HEK293 (cell line): ENCODE data around the gene PRPSAP2.

Experiments
- BCL6B ChIP-seq: fragments of 450-650 bp; formaldehyde crosslinking; IDR thresholded peaks from 2 replicates; pipeline ENCODE4 v1.5.1; 2017; ENCODE audit warnings: missing biosample characterization, missing genetic modification characterization
- GFI1B ChIP-seq: fragments of 450-650 bp; formaldehyde crosslinking; IDR thresholded peaks from 2 replicates; pipeline ENCODE4 v1.5.1; 2016; ENCODE audit warnings: missing biosample characterization, missing genetic modification characterization
- KLF1 ChIP-seq: fragments of 450-650 bp; formaldehyde crosslinking; IDR thresholded peaks from 2 replicates; pipeline ENCODE4 v1.5.1; 2016; ENCODE audit warnings: missing biosample characterization, missing genetic modification characterization
- OVOL3 ChIP-seq: fragments of 450-650 bp; formaldehyde crosslinking; IDR thresholded peaks from 2 replicates; pipeline ENCODE4 v1.5.1; 2016; ENCODE audit warnings: missing biosample characterization, missing genetic modification characterization
- SCRT2 ChIP-seq: fragments of 450-650 bp; formaldehyde crosslinking; IDR thresholded peaks from 2 replicates; pipeline ENCODE4 v1.5.1; 2016; ENCODE audit warnings: missing biosample characterization, missing genetic modification characterization
- ZBTB1 ChIP-seq: fragments of 450-650 bp; formaldehyde crosslinking; IDR thresholded peaks from 2 replicates; pipeline ENCODE4 v1.5.1; 2016; ENCODE audit warnings: missing biosample characterization, missing genetic modification characterization
- ZBTB21 ChIP-seq: fragments of 450-650 bp; formaldehyde crosslinking; IDR thresholded peaks from 2 replicates; pipeline ENCODE4 v1.5.1; 2017; ENCODE audit warnings: missing biosample characterization, missing genetic modification characterization
- ZNF146 ChIP-seq: fragments of 450-650 bp; formaldehyde crosslinking; IDR thresholded peaks from 2 replicates; pipeline ENCODE4 v1.5.1; 2016; ENCODE audit warnings: missing biosample characterization, missing genetic modification characterization
- ZNF2 ChIP-seq: fragments of 450-650 bp; formaldehyde crosslinking; IDR thresholded peaks from 2 replicates; pipeline ENCODE4 v1.5.1; 2016; ENCODE audit warnings: missing biosample characterization, missing genetic modification characterization
- ZNF221 ChIP-seq: fragments of 450-650 bp; formaldehyde crosslinking; IDR thresholded peaks from 2 replicates; pipeline ENCODE4 v1.5.1; 2017; ENCODE audit warnings: missing biosample characterization, missing genetic modification characterization, borderline replicate concordance
- ZNF223 ChIP-seq: fragments of 450-650 bp; formaldehyde crosslinking; IDR thresholded peaks from 2 replicates; pipeline ENCODE4 v1.5.1; 2016; ENCODE audit warnings: missing biosample characterization, missing genetic modification characterization
- ZNF23 ChIP-seq: fragments of 450-650 bp; formaldehyde crosslinking; IDR thresholded peaks from 2 replicates; pipeline ENCODE4 v1.5.1; 2016; ENCODE audit warnings: missing biosample characterization, missing genetic modification characterization, borderline replicate concordance
- ZNF239 ChIP-seq: fragments of 450-650 bp; formaldehyde crosslinking; IDR thresholded peaks from 2 replicates; pipeline ENCODE4 v1.5.1; 2016; ENCODE audit warnings: missing biosample characterization, missing genetic modification characterization
- ZNF274 ChIP-seq, 2 experiments: fragments of 200-500 bp in 1 of 2; fragments of 450-650 bp in 1 of 2; sonication (Bioruptor generic) in 1 of 2; formaldehyde crosslinking in 1 of 2; IDR thresholded peaks; 2 replicates each; pipeline versions ENCODE4 v1.5.1 to v1.6.1; 2014 to 2016; ENCODE audit warnings: borderline replicate concordance in 1 of 2, inconsistent platforms in 1 of 2, low read length in 1 of 2, missing biosample characterization in 1 of 2, missing genetic modification characterization in 1 of 2
- ZNF324 ChIP-seq: fragments of 450-650 bp; formaldehyde crosslinking; IDR thresholded peaks from 2 replicates; pipeline ENCODE4 v1.5.1; 2016; ENCODE audit warnings: missing biosample characterization, missing genetic modification characterization
- ZNF37A ChIP-seq: fragments of 450-650 bp; IDR thresholded peaks from 2 replicates; pipeline ENCODE4 v1.5.1; 2018; ENCODE audit warnings: missing biosample characterization, missing genetic modification characterization
- ZNF394 ChIP-seq: fragments of 450-650 bp; formaldehyde crosslinking; IDR thresholded peaks from 2 replicates; pipeline ENCODE4 v1.5.1; 2016; ENCODE audit warnings: missing biosample characterization, missing genetic modification characterization, mild to moderate bottlenecking, moderate library complexity, borderline replicate concordance
- ZNF518A ChIP-seq: fragments of 450-650 bp; formaldehyde crosslinking; conservative IDR thresholded peaks from 2 replicates; pipeline ENCODE4 v1.5.1; 2016; ENCODE audit warnings: low read depth, missing biosample characterization, missing genetic modification characterization
- ZNF558 ChIP-seq: fragments of 450-650 bp; formaldehyde crosslinking; IDR thresholded peaks from 2 replicates; pipeline ENCODE4 v1.5.1; 2016; ENCODE audit warnings: missing biosample characterization, missing genetic modification characterization
- ZNF585B ChIP-seq: fragments of 450-650 bp; formaldehyde crosslinking; IDR thresholded peaks from 2 replicates; pipeline ENCODE4 v1.5.1; 2016; ENCODE audit warnings: missing biosample characterization, missing genetic modification characterization
- ZNF600 ChIP-seq: fragments of 450-650 bp; formaldehyde crosslinking; IDR thresholded peaks from 2 replicates; pipeline ENCODE4 v1.5.1; 2016; ENCODE audit warnings: missing biosample characterization, missing genetic modification characterization
- ZNF626 ChIP-seq: fragments of 450-650 bp; sonication (Bioruptor Pico); formaldehyde crosslinking; IDR thresholded peaks from 2 replicates; pipeline ENCODE4 v1.5.1; 2018; ENCODE audit warnings: missing biosample characterization, missing genetic modification characterization, inconsistent platforms
- ZNF660 ChIP-seq: fragments of 450-650 bp; IDR thresholded peaks from 2 replicates; pipeline ENCODE4 v1.5.1; 2018; ENCODE audit warnings: missing biosample characterization, mild to moderate bottlenecking, missing genetic modification characterization
- ZNF792 ChIP-seq: fragments of 450-650 bp; formaldehyde crosslinking; IDR thresholded peaks from 2 replicates; pipeline ENCODE4 v1.5.1; 2016; ENCODE audit warnings: missing biosample characterization, missing genetic modification characterization
- TF ChIP-seq, protein P1 (sequence below): fragments of 450-650 bp; formaldehyde crosslinking; IDR thresholded peaks from 2 replicates; pipeline ENCODE4 v1.5.1; 2016; ENCODE audit warnings: missing biosample characterization, missing genetic modification characterization

PRPSAP2 gene

DNA sequence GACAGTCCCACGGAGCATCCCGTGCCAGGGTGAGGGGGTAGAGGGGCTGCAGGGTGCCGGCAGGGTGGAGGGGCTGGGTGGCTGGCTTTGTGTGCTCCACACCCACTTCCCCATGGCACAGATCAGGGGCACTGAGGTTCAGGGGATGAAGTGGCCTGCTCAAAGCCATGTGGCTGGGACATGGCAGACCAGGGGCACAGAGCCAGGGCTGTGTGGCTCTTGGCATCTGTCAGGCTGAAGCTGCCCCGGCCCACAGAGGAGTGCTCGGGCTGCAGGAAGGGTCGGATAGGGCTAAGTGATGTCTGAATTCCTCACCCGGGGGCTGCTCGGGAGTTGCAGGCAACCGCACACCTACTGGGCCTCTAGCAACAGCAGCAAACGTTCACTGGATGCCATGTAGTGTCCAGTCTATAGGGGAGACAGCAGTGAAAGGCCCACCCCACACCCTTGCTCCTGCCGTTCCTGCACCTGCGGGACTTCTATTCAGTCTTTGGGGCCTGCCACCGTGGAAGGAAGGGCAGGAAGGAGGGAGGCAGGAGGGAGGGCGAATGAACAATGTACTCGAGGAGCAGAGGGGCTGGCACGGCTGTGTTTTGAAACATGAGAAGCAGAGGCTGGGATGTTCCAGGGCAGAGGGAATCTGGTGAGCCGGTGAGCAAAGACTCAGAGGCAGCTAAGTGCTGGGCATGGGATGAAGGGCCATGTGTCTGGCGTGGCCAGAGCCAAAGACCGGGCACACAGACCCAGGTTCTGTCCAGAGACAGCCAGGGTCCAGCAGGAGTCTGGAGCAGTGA lies 109.1 kb downstream of the PRPSAP2 start (continued):
- TF ChIP-seq, protein P1, sequence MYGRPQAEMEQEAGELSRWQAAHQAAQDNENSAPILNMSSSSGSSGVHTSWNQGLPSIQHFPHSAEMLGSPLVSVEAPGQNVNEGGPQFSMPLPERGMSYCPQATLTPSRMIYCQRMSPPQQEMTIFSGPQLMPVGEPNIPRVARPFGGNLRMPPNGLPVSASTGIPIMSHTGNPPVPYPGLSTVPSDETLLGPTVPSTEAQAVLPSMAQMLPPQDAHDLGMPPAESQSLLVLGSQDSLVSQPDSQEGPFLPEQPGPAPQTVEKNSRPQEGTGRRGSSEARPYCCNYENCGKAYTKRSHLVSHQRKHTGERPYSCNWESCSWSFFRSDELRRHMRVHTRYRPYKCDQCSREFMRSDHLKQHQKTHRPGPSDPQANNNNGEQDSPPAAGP (tag by site-specific recombination) = peak; percentile 54; the same call in 1 of the 2 replicates
- no peak for TF ChIP-seq ZNF324 (tag by site-specific recombination)
- no peak for TF ChIP-seq ZNF394 (tag by site-specific recombination)
- no peak for TF ChIP-seq ZNF37A (tag by site-specific recombination)
- TF ChIP-seq ZNF518A = no peak
- no peak for TF ChIP-seq ZNF221 (tag by site-specific recombination)
- no peak for TF ChIP-seq ZNF274 (IDR thresholded peaks at IDR 0.05; ENCODE audit: low read length)
- no peak for TF ChIP-seq ZNF274 (tag by site-specific recombination; IDR thresholded peaks at IDR 0.05; ENCODE audit: borderline replicate concordance)
- no peak for TF ChIP-seq ZNF626 (tag by site-specific recombination)
- TF ChIP-seq ZBTB21 (tag by site-specific recombination) = no peak
- TF ChIP-seq KLF1 (tag by site-specific recombination) = no peak
- TF ChIP-seq ZNF23 = no peak
- TF ChIP-seq ZNF660 = no peak
- TF ChIP-seq BCL6B (tag by site-specific recombination) = no peak
- TF ChIP-seq ZBTB1 (tag by site-specific recombination) = no peak
- TF ChIP-seq ZNF2 (tag by site-specific recombination) = no peak
- TF ChIP-seq ZNF146 = no peak
- TF ChIP-seq OVOL3 (tag by site-specific recombination) = no peak
- TF ChIP-seq ZNF792 = no peak
- TF ChIP-seq ZNF585B (tag by site-specific recombination) = no peak
- TF ChIP-seq ZNF600 (tag by site-specific recombination) = peak; percentile 67
- no peak for TF ChIP-seq ZNF558
- TF ChIP-seq ZNF239 (tag by site-specific recombination) = no peak
- TF ChIP-seq GFI1B (tag by site-specific recombination) = no peak
- TF ChIP-seq ZNF223 = no peak
- no peak for TF ChIP-seq SCRT2 (tag by site-specific recombination)
